Measurements from ENCODE around the gene NYNRIN.
A peak's percentile ranks its signal among the peaks of the same experiment; 100 is the strongest.

NYNRIN gene

DNA sequence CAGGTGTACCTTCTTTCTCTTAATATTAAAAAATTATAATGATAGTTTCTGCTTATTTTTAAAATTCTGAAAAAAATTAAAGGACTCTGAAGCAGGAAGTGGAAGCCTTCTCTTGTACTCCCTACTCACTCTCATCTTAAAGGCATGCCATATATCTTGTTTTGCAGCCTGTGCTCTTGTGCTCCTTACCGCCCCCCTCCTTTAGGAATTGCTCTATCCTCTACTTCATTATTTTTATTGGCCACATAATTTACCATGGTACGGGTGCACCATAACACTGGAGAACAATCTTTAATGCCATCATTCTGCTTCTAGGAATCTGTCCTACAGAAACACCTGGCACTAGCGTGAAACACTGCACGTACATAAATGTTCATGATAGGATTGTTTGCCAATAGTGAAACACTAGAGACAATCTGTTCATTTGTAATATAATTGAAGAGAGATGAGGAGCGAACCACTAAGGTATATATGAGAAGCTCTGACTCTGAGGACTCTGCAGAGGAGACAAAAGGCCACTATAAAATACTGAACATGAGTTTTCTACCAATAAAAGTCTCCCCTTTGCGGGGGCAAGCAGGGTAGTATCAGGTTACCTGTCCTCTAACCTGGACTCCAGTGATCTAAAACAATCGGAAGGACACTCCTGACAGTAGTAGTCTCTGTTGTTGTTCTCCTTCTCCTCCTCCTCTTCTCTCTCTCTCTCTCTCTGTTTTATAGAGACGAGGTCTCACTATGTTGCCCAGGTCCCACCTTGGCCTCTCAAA, 6.3 kb upstream of the NYNRIN start:
- DNase-seq (ENCODE audit: low read depth in 2 of 2) = no peak

DNA sequence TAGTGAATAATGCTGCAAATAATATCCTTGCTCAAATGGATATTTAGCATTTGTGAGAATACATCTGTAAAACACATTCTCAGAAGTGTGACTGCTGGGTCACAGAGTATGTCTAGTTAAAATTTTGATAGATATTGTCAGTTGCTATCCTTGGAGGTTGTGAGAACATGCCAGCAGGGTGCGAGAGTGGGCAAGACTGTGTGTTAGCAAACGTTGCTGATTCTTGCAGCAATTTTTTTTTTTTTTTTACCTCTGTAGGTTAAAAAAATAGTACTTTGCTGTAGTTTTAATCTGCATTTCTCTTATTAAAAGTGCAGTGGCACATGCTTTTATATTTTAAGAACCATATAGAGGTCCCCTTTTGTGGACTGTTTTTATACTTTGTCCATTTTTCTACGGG, 4.5 kb upstream of the NYNRIN start:
- DNase-seq (ENCODE audit: low read depth in 2 of 2) = no peak

DNA sequence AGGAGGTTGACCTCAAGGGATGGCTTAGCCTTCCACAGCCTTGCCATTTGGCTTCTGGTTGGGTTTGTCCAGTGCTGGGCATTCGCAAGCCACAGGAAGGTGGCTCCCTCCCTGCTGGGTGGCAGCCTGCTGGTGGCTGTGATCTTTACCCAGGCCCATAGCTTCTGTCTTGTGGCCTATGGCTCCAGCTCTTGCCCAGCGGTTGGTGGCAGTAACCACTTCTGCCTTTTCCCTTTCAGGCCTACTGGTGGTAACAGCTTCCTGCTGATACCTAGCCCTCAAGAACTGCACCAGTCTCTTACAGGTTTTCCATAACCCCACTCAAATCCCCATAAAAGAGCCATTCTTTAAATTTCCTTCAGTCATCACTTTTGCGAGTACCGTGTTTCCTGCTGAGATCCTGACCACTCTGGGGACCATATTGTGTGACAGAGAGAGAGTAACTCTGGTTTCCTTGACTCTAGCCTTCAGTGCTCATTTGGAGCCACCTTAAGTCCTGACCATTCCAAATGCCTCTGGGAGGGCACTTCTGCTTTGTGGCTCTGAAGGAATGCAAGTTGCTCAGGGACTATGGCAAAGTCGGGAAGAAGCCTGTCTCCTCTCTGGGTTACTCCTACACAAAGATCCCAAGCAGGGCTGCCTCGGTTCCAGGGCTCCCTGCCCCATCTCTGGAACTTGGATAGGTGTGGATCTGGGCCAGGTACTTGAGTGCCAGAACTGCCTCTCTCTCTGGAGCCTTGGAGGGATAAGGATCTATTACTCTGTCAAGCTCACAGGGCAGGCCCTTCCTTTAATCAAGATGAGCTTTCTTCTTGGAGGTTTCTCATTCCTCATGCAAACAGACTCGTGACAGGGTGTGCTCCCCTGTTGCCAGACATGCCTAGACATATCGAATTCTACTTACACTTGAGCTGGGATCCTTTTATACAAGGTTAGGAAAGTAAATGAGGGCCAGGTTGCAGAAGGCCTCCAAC, 2.9 kb upstream of the NYNRIN start:
- no peak for DNase-seq (ENCODE audit: low read depth in 2 of 2)

DNA sequence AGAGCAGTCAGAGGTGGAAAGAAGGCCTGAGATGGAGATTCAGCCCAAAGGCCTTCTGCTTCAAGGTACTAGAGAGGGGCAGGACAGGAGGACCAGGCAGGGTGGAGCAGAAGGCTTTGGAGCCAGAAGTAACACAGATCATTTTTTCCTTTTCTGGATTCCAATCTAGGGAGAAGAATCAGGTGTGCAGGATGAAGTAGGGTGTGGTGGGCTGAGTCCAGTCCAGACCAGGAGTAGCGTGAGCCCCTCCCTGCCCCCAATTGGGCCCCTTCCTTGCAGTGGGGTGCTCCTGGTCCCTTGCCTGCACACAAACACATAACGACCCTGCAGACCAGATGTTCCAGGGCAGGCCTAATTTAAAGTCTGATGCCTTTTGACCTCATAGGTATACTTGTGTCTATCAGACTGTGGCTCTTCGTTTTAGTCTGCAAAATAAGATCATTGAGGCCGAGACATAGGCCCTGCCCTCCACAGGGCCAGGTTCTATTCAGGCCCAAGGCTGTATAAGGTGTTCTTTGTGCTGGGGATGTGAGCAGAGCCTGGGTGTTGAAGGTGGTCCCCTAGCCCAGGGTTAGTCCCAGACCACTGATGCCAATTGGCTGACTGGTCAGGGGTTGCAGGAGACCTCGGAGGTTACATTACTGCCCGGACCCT, 1.0 kb upstream of the NYNRIN start:
- no peak for DNase-seq (ENCODE audit: low read depth in 2 of 2)

DNA sequence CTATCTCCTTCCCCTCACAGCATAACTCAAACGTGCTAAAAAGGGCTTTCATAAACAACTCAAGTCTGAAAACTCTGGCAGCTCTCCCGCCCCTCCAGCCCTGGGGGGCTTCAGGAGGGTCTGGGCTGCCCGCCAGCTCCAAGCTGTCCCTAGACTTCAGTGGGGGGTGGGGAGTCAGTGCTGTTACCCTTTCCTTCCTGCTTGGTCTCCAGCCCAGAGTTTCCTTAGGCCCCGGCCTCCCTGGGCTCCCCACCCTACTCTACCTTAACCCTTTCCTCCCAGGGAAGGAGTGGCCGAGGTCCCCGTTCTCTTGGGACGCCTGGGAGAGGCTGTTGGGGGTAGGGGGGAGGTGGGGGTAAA, 530 bp upstream of the NYNRIN start:
- DNase-seq (ENCODE audit: low read depth in 2 of 2) = no peak

DNA sequence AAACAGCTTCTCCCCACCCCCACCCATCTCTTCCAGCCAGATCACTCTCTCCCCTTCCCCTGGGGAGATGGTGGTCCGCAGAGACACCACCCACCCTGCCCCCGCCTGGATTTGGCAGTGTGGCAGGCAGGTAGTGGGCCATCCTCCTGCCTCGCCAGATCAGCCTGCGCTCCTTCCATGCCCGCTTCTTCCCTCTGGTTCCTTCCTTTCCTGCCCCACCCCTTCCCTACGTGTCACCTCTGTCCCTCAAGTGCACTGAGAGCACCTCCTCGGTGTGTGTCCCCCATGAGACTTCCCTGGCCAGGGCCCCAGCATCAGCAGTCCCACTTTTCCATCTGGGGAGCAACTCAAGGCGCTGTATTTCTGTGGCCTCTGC, 632 bp downstream of the NYNRIN start:
- no peak for DNase-seq (ENCODE audit: low read depth in 2 of 2)

DNA sequence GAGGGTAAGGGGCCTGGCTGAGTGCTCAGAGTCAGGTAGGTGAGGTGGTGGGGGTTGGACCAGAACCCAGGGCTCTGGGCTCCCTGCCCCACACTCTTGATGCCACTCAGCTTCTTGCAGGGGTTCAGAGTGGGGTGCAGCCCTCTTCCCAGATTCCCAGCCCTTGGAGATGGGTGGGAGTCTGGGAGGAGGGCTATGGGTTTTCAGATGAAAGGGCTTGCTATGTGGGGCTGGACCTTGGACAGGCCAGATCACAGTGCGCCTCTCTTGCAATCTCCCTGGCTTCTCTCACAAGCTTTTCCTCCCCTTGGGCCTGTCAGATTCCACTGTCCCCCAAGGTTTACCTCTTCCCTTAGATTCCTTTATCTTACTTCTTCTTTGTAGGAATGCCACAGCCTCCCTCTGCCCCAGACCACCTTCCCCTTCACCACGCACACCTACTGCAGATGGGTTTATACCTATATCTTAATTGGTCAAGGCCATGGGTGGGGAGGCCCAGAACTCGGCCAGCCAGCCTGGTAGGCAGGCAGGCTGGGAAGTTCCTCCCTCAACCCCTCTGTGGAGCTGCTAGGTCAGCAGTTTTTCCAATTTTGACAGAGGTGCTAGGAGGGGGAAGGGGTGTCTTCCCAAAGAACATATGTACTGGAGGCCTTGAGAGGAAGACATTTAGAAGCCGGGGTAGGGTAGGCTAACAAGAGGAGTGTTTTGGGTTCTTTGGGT, 1.4 kb downstream of the NYNRIN start:
- DNase-seq (ENCODE audit: low read depth in 2 of 2) = no peak

DNA sequence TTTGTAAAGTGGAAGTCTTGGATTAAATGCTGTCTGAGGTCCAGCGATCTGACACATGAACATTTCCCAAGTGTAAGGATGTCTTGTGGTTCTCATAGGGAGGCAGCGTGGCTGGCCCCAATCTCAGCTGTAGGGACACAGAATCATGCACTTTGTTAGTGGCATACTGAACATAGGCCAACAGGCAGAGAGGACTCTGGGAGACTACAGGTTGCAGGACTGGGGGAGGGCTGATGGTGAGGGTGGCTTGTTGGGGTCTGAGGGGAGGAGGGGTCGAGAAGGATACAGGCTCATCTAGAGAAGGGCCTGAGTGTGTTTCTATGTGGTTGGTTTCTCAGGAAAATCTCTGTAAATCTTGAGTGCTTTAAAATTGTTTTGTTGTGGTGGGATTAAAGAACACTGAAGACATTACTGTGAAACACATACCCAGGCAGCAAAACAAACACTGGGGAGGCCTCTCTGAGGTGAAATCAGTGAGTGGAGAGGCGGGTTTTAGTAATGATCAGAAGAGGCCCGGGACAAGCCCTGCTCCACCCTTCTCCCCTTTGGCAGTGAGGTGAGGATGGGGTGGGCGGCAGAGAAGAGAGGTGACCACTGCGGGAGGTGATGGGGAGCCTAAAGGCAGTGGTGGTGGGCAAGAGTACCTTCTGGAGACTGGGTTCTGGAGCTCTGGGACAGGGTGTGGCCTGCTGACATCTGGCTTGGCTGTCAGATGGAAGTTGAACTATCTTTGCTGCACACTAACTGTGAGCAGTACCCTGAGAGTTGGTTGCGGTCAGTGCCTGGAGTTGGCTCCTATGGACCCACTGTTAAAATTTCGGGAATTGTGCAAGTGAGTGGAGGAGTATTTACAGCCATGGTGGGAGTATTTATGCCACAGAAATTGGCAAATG, 3.3 kb downstream of the NYNRIN start:
- no peak for DNase-seq (ENCODE audit: low read depth in 2 of 2)

DNA sequence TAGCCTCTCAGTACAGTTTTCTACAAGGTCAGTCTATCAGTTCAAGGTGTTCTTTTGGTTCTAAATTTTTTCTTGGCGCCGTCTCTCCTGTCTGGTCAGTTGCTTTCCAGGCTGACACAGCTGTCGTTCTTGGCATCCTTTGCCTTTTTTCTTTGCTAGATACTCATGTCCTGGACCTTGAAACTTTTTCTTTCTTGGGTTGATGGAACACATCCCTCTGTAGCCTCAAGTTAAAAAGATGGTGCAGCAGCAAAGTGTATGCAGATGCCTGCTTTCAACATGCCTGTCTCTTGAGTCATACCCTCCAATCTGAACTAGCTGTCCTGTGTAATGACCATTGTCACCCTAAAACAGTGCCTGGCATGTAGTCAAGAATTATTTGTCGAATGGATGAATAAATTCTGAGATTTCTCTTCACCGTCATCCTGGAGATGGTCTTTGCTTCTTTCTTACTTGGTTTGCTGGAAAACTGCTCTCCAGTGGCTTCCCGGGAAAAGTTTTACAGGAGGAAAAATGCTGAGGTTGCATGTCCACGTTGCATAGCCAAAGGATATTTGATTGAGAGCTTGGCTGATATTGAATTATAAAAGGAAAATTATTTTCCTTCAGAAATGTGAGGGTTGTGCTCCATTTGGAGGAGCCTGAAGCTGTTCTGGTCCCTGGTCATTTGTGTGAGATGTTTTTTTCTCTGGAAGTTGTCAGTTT, 4.6 kb downstream of the NYNRIN start:
- no peak for DNase-seq (ENCODE audit: low read depth in 2 of 2)

DNA sequence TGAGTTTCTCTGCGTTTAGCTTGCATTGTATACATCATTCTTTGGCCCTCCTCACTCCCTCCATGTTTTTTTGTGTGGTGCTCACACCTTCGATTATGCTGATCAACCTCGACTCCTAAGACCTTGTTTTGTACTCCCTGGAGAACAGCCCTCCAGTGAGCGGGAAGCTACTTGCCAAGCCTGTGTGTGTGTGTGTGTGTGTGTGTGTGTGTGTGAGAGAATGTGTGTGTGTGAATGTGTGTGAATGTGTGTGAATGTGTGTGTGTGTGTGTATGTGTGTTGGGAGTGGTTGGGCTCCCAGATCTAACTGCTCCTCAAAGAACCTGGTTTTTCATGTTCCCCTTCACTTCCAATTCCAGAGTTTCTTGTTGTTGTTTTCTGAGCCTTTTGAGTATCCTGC, 6.0 kb downstream of the NYNRIN start:
- DNase-seq (ENCODE audit: low read depth in 2 of 2) = no peak

DNA sequence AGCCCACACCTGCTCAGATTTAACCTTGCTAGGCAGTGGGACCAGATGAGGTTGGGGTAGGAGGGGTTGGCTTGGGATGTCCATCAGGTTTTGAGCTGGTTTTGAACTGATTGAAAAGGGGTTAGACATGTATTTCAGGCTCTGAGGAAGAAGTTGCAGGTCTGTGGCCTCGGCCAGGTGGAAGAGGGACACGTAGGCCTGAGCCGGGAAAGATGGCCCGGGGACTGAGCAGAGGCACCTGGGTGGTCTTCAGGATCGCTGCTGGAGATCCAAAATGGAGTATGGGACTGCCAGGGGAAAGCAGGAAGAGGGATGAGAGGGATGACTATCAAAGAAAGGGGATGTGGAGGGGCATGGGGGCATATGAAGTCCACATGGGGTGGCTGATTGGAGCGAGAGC, 7.6 kb downstream of the NYNRIN start:
- DNase-seq (ENCODE audit: low read depth in 2 of 2) = no peak

DNA sequence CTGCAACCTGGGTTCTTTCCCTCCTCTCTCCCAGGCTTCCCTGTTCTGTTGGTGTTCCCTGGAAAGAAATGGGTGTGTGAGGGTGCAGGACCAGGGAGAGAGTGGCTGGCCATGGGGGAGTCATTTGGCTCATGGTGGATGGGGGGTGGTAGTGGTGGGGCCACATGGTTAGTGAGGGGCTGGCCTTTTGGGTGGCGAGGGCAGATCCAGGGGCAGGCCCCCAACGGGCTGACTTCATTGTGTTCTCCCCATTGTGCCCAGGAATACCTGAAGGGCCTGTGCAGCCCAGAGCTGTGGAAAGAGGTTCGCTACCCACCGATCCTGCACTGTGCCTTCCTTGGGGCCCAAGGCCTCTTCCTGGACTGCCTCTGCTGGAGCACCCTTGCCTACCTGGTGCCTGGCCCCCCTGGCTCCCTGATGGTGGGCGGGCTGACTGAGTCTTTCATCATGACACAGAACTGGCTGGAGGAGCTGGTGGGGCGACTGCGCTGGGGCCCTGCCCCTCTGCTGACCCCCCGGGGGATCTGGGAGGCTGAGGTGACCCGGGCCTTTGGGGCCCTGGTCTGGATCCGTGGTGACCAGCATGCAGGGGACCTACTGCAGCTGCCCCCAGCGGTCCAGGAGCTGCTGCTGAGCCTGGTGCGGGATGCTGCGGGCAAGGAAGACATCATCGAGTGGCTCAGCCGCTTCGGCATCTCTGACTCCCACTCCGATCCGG, 9.0 kb downstream of the NYNRIN start:
- no peak for DNase-seq (ENCODE audit: low read depth in 2 of 2)

DNA sequence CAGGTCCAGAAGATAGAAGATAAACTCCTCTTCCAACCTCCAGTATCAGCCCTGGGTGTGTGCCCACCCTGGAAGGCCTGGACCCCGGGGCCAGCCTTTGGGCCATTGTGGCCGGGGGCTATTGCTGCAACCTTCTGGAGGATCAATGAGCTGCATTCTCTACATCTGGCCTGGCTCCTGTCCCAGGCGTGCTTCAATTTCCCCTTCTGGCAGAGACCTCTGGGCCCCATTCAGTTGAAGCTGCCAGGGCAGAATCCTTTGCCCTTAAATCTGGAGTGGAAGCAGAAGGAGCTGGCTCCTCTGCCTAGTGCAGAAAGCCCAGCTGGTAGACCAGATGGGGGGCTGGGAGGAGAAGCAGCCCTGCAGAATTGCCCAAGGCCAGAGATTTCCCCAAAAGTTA, 10.0 kb downstream of the NYNRIN start:
- DNase-seq (ENCODE audit: low read depth in 2 of 2) = no peak

DNA sequence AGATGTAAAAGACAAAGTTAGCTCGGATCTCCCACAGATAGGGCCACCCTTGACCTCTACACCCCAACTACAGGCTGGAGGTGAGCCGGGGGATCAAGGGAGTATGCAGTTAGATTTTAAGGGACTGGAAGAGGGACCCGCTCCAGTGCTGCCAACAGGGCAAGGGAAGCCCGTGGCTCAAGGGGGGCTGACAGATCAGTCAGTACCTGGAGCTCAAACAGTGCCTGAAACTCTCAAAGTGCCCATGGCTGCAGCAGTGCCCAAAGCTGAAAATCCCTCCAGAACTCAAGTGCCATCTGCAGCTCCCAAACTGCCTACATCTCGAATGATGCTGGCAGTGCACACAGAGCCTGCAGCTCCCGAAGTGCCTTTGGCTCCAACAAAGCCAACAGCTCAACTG, 10.4 kb downstream of the NYNRIN start:
- DNase-seq (ENCODE audit: low read depth in 2 of 2) = no peak

DNA sequence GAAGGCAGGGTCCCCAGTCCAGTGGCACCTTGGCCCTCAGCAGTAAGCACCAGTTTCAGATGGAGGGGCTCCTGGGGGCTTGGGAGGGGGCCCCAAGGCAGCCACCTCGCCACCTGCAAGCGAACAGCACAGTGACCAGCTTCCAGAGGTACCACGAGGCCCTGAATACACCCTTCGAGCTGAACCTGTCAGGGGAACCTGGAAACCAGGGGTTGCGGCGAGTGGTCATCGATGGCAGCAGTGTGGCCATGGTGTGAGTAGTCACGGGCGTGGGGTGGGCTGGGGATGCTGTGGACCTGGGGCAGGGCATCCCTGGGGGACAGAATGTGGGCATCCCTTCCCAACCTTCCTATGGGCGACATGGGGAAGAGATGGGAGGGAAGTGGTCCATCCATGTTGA, 11.2 kb downstream of the NYNRIN start:
- DNase-seq (ENCODE audit: low read depth in 2 of 2) = no peak

DNA sequence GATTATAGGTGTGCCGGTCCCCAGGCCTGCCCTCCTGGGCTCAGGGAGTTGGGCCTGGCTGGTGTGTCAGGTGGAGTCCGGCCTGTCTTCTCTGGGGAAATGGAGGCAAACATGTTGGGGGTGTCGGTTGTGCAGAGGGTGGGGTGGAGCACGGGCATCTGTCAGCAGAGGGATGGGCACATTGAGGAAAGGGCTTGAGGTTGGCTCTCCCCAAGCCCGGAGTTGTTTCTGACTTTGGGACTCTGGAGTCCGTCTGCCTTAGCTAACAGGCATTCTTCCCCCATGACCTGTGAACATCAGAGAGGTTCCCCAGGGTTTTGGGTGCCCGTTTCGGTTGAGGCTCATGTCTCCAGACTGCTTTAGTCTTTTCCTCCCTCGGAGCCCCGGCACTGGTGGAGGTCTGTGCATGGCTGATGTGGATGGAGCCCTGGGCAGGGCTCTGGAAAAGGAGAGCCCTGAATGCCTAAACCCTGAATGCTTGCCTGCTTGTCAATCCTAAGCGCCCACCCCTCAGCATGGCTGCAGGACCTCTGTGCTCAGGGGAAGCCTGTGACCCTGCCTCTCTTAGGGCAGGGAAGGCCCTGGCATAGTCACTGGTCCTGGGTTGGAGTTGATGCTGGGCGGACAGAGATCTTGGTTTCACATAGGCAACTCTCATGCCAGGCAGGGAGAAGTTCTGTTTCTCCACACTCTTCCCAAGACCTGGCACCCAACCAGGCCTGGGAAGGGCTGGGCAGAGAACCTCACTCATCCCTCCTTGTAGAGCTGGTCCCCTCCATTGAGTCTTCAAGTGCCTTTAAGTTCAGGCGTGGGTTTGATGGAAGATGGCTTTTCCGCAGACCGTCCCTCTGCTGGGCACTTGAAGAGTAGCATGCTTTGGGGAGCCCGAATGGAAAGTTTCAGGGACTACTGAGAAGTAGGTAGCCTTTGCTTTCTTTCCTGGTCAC, 12.9 kb downstream of the NYNRIN start:
- peak in 1 of 2 donors; percentile 10 for DNase-seq (ENCODE audit: low read depth in 2 of 2)

DNA sequence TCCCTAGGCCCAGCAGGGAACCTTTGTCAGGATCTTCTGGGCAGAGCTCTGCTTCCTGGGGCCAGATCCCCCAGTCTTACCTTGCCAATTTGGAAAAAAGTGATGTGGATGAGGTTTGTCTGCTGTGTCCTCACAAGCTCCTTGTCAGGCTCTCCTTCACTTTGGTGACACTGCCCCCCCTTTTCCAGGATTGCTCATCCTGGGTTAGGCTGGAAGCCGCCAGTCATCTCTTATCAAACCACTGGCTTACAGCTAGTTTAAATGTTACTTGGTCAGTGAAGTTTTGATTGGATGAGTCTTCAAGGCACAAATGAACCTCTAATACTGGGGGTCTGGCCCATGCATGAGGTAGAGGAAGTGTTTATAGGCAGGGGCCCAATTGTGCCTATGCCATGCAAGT, 15.3 kb downstream of the NYNRIN start:
- DNase-seq (ENCODE audit: low read depth in 2 of 2) = no peak

DNA sequence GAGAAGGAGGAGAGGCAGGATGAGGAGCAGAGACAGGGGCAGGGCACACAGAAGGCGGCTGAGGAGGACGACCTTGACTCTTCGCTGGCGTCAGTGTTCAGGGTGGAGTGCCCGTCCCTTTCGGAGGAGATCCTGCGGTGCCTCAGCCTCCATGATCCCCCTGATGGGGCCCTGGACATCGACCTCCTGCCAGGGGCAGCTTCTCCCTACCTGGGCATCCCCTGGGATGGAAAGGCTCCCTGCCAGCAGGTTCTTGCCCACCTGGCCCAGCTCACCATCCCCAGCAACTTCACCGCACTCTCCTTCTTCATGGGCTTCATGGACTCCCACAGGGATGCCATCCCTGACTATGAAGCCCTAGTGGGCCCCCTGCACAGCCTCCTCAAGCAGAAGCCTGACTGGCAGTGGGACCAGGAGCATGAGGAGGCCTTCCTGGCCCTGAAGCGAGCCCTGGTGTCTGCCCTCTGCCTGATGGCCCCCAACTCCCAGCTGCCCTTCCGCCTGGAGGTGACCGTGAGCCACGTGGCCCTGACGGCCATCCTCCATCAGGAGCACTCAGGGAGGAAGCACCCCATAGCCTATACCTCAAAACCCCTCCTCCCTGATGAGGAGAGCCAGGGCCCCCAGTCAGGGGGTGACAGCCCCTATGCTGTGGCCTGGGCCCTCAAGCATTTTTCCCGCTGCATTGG, 16.1 kb downstream of the NYNRIN start:
- DNase-seq (ENCODE audit: low read depth in 2 of 2) = no peak
